ENCODE measurements around the gene MLH1. TPM values are rescaled to one million over a fixed set of nuclear protein-coding genes. Genes with fewer than 3 reads are reported as not detected.

MLH1 gene
- total and polyA plus RNA-seq, 2 donors from 2014 or later = 22.9 to 29.2 TPM

DNA sequence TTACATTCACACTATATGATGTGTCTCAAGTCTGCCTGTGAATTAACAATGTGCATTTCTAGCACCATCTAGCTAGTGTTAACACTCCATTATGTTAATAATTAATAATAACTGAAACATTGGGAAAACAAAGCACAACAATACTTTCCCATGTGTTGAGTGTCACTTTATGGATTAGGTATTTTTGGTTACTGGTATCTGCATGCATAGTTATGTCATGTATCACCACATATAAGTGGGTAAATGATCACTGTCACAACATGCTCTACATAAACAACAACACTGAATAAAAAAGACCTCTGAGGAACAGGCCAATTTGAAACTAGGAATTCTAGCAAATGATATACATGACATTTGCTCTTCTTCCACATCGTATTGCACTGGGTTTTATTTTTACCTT, 74.7 kb downstream of the MLH1 start:
- no peak for FAIRE-seq
- TF ChIP-seq, protein P1, sequence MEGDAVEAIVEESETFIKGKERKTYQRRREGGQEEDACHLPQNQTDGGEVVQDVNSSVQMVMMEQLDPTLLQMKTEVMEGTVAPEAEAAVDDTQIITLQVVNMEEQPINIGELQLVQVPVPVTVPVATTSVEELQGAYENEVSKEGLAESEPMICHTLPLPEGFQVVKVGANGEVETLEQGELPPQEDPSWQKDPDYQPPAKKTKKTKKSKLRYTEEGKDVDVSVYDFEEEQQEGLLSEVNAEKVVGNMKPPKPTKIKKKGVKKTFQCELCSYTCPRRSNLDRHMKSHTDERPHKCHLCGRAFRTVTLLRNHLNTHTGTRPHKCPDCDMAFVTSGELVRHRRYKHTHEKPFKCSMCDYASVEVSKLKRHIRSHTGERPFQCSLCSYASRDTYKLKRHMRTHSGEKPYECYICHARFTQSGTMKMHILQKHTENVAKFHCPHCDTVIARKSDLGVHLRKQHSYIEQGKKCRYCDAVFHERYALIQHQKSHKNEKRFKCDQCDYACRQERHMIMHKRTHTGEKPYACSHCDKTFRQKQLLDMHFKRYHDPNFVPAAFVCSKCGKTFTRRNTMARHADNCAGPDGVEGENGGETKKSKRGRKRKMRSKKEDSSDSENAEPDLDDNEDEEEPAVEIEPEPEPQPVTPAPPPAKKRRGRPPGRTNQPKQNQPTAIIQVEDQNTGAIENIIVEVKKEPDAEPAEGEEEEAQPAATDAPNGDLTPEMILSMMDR (IDR thresholded peaks at IDR 0.05; ENCODE audit: borderline replicate concordance, extremely low read depth, insufficient read depth) = no peak
- H3K27ac ChIP-seq (ENCODE audit: low read depth in 2 of 2, low read length in 2 of 2) = no peak overlapping the region

DNA sequence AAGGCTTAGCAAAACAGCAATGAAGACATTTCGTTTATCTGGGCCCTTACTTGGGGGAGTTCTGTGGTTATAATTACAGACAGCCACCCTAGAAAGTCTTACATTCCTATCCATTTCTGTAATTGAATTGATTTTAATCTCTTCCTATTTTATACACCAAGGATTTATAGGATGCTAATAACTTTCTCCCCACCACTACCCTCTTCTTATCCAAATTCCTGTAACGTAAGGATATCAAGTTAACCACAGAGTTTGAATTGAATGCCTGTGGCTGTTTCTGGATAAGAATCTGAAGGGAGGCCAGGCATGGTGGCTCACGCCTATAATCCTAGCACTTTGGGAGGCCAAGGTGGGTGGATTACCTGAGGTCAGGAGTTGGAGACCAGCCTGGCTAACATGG, 78.6 kb downstream of the MLH1 start:
- FAIRE-seq (no peak), DNase-seq (no peak)
- H3K9me3 ChIP-seq (ENCODE audit: control insufficient read depth in 2 of 3, insufficient read depth in 1 of 3, low read length in 3 of 3) = no peaks in the 10 kb centered on the region
- H3K27me3 ChIP-seq (ENCODE audit: control insufficient read depth, insufficient read depth, low read length) = no peaks in the 10 kb centered on the region
- H3K27ac ChIP-seq (ENCODE audit: low read depth in 2 of 2, low read length in 2 of 2) = no peak overlapping the region
- TF ChIP-seq, protein P1 (IDR thresholded peaks at IDR 0.05; ENCODE audit: borderline replicate concordance, extremely low read depth, insufficient read depth) = no peak
- H3K9ac ChIP-seq (ENCODE audit: low read length in 3 of 3) = no peak overlapping the region
- intact Hi-C loops (cut with DNase I) = no loop called here
- H3K36me3 ChIP-seq (ENCODE audit: control insufficient read depth in 2 of 3, insufficient read depth in 3 of 3, low read length in 3 of 3) = peaks cover 1 to 16% (median 6%) of the 10 kb centered on the region in 3 donors
- no peaks in the 10 kb centered on the region for H3K4me1 ChIP-seq (ENCODE audit: control insufficient read depth in 2 of 3, insufficient read depth in 2 of 3, low read depth in 1 of 3, low read length in 3 of 3)
- H3K4me3 ChIP-seq (ENCODE audit: low read length in 3 of 3) = no peak overlapping the region

More for the DNA sequence above, 74.7 kb downstream of the MLH1 start:
- no peaks in the 10 kb centered on the region for H3K27me3 ChIP-seq (ENCODE audit: control insufficient read depth, insufficient read depth, low read length)
- no peak for DNase-seq
- H3K9ac ChIP-seq (ENCODE audit: low read length in 3 of 3) = no peak overlapping the region
- H3K4me3 ChIP-seq (ENCODE audit: low read length in 3 of 3) = no peak overlapping the region
- intact Hi-C loops (cut with DNase I) = no loop called here
- H3K9me3 ChIP-seq (ENCODE audit: control insufficient read depth in 2 of 3, insufficient read depth in 1 of 3, low read length in 3 of 3) = no peaks in the 10 kb centered on the region
- H3K4me1 ChIP-seq (ENCODE audit: control insufficient read depth in 2 of 3, insufficient read depth in 2 of 3, low read depth in 1 of 3, low read length in 3 of 3) = no peaks in the 10 kb centered on the region
- H3K36me3 ChIP-seq (ENCODE audit: control insufficient read depth in 2 of 3, insufficient read depth in 3 of 3, low read length in 3 of 3) = peaks cover 0 to 27% (median 13%) of the 10 kb centered on the region in 3 donors

DNA sequence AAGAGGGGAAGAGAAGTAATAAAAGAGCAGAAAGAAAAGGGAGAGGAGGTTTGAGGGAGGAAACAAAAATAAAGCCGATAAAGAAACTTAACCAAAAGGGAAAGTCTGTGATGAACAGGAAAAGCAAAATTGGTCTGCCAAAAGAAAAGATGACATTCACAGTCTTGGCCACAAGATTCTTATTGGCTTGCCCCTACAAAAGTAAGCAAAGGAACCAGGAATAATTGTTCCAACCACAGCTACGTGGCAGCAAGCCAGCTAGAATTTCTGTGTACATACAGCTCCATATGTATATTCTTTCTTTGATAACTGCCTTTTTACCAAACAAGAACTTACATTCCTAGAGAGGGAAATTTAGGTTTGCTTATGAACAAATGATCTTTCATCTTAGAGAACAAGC, 79.6 kb downstream of the MLH1 start:
- no peaks in the 10 kb centered on the region for H3K4me1 ChIP-seq (ENCODE audit: control insufficient read depth in 2 of 3, insufficient read depth in 2 of 3, low read depth in 1 of 3, low read length in 3 of 3)
- no peaks in the 10 kb centered on the region for H3K9me3 ChIP-seq (ENCODE audit: control insufficient read depth in 2 of 3, insufficient read depth in 1 of 3, low read length in 3 of 3)
- no peaks in the 10 kb centered on the region for H3K27me3 ChIP-seq (ENCODE audit: control insufficient read depth, insufficient read depth, low read length)
- TF ChIP-seq, protein P1 (IDR thresholded peaks at IDR 0.05; ENCODE audit: borderline replicate concordance, extremely low read depth, insufficient read depth) = no peak
- intact Hi-C loops (cut with DNase I) = no loop called here
- H3K27ac ChIP-seq (ENCODE audit: low read depth in 2 of 2, low read length in 2 of 2) = no peak overlapping the region
- peaks cover 2 to 16% (median 6%) of the 10 kb centered on the region in 3 donors for H3K36me3 ChIP-seq (ENCODE audit: control insufficient read depth in 2 of 3, insufficient read depth in 3 of 3, low read length in 3 of 3)
- H3K4me3 ChIP-seq (ENCODE audit: low read length in 3 of 3) = no peak overlapping the region
- H3K9ac ChIP-seq (ENCODE audit: low read length in 3 of 3) = no peak overlapping the region
- DNase-seq = peak in 2 of 5 donors; percentile 8 to 32
- no peak for FAIRE-seq

DNA sequence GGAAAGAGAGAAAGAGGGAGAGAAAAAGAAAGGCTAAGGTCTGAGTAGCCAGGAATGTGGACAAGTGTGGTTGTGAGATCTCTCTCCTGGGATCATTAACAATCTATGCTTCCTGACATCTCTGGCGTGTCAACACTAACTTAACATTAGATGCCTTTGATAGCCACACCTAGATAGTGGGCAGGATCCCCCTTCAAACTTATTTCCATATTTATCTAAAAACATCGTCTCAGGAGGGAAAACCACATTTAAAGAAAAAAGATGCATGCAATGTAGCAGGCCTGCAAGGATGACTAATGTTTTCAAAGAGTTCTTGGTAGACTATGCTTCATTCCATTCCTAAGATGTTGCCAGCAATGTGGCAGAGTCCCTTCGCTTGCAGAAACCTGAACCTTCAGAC, 80.9 kb downstream of the MLH1 start:
- intact Hi-C loops (cut with DNase I) = no loop called here
- Histone ChIP-seq H3K27me3 (ENCODE audit: control insufficient read depth, insufficient read depth, low read length) (no peaks in the 10 kb centered on the region), H3K9ac (ENCODE audit: low read length in 3 of 3) (no peak overlapping the region), H3K9me3 (ENCODE audit: control insufficient read depth in 2 of 3, insufficient read depth in 1 of 3, low read length in 3 of 3) (no peaks in the 10 kb centered on the region), H3K4me1 (ENCODE audit: control insufficient read depth in 2 of 3, insufficient read depth in 2 of 3, low read depth in 1 of 3, low read length in 3 of 3) (no peaks in the 10 kb centered on the region), H3K4me3 (ENCODE audit: low read length in 3 of 3) (no peak overlapping the region), H3K36me3 (ENCODE audit: control insufficient read depth in 2 of 3, insufficient read depth in 3 of 3, low read length in 3 of 3) (peaks cover 2 to 10% (median 8%) of the 10 kb centered on the region in 3 donors), H3K27ac (ENCODE audit: low read depth in 2 of 2, low read length in 2 of 2) (no peak overlapping the region)
- DNase-seq (no peak), FAIRE-seq (no peak)
- TF ChIP-seq, protein P1 (IDR thresholded peaks at IDR 0.05; ENCODE audit: borderline replicate concordance, extremely low read depth, insufficient read depth) = no peak

Data from kidney (tissue), 14 donors.